Mucosa of rectum (tissue), 2 donors: Measurements from ENCODE around the gene PEA15.

Experiments
- H3K27ac ChIP-seq, 2 donors: one replicate each; pipeline ENCODE4 v1.7.0; 2013; ENCODE audit warnings: inconsistent platforms in 2 of 2, low read depth in 2 of 2, low read length in 2 of 2
- H3K27me3 ChIP-seq, 2 donors: one replicate each; pipeline ENCODE4 v1.7.0; 2013; ENCODE audit warnings: low read length in 2 of 2; ENCODE audit not compliant: control insufficient read depth in 2 of 2, insufficient read depth in 2 of 2
- H3K36me3 ChIP-seq, 2 donors: one replicate each; pipeline ENCODE4 v1.7.0; 2013; ENCODE audit warnings: low read length in 2 of 2; ENCODE audit not compliant: control insufficient read depth in 2 of 2, insufficient read depth in 2 of 2
- H3K4me1 ChIP-seq, 2 donors: one replicate each; pipeline ENCODE4 v1.7.0; 2013; ENCODE audit warnings: low read length in 2 of 2, mild to moderate bottlenecking in 1 of 2; ENCODE audit not compliant: control insufficient read depth in 2 of 2, insufficient read depth in 2 of 2
- H3K4me3 ChIP-seq, 2 donors: one replicate each; pipeline ENCODE4 v1.7.0; 2013; ENCODE audit warnings: low read length in 2 of 2
- H3K9ac ChIP-seq, 2 donors: one replicate each; pipeline ENCODE4 v1.7.0; 2013; ENCODE audit warnings: low read length in 2 of 2, low read depth in 1 of 2, mild to moderate bottlenecking in 1 of 2
- H3K9me3 ChIP-seq, 2 donors: one replicate each; pipeline ENCODE4 v1.7.0; 2013; ENCODE audit warnings: low read length in 2 of 2; ENCODE audit not compliant: control insufficient read depth in 2 of 2
- donor health status: healthy.
- donor health status: Normal muscosa, but diverticular disease.

PEA15 gene

GRCh38 chr1:160219062-160219929 is 14.1 kb downstream of the PEA15 start:
- Histone ChIP-seq H3K9me3 (no peaks in the 10 kb centered on the region), H3K27ac (peak overlapping the region in 1 of 2 donors; percentile 33), H3K9ac (no peak overlapping the region), H3K36me3 (peaks cover 79 to 80% of the 10 kb centered on the region in 2 donors), H3K4me3 (no peak overlapping the region), H3K4me1 (peaks cover 18 to 22% of the 10 kb centered on the region in 2 donors), H3K27me3 (no peaks in the 10 kb centered on the region)

- Histone ChIP-seq H3K36me3 (peaks cover 84 to 85% of the 10 kb centered on the region in 2 donors), H3K27me3 (no peaks in the 10 kb centered on the region), H3K9me3 (no peaks in the 10 kb centered on the region), H3K9ac (no peak overlapping the region), H3K4me1 (peaks cover 15 to 18% of the 10 kb centered on the region in 2 donors), H3K27ac (no peak overlapping the region), H3K4me3 (no peak overlapping the region)
Observed at GRCh38 chr1:160220301-160220700, 15.1 kb downstream of the PEA15 start.

- Histone ChIP-seq H3K36me3 (peaks cover 83 to 85% of the 10 kb centered on the region in 2 donors), H3K4me3 (no peak overlapping the region), H3K27ac (no peak overlapping the region), H3K9me3 (no peaks in the 10 kb centered on the region), H3K4me1 (peaks cover 15 to 18% of the 10 kb centered on the region in 2 donors), H3K27me3 (no peaks in the 10 kb centered on the region), H3K9ac (no peak overlapping the region)
Observed at GRCh38 chr1:160221089-160221488, 15.9 kb downstream of the PEA15 start.

DNA sequence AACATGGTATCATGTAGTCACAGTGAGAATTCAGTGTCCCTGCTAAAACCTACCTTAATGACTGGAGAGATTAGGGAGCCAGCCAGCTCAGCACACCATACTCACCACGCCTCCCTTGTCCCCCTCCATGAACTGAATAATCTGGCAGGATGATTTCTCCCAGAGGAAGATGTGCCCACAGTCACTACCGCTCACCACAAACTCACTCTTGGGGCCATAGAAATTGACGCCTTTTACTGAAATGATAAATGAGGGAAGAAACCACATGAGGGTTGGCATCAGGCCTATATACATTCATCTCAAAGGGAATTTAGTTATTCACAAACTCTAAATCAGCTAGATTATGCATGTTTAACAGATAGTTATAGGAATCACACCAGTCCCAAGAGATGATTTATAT is 17.4 kb downstream of the PEA15 start:
- H3K4me3 ChIP-seq: no peak overlapping the region
- H3K9me3 ChIP-seq: no peaks in the 10 kb centered on the region
- no peak overlapping the region for H3K9ac ChIP-seq
- H3K27ac ChIP-seq: no peak overlapping the region
- peaks cover 88 to 89% of the 10 kb centered on the region in 2 donors for H3K36me3 ChIP-seq
- no peaks in the 10 kb centered on the region for H3K27me3 ChIP-seq
- H3K4me1 ChIP-seq: peaks cover 10 to 13% of the 10 kb centered on the region in 2 donors

- Histone ChIP-seq H3K27ac (no peak overlapping the region), H3K27me3 (no peaks in the 10 kb centered on the region), H3K4me1 (no peaks in the 10 kb centered on the region), H3K9me3 (no peaks in the 10 kb centered on the region), H3K36me3 (peaks cover 78 to 90% of the 10 kb centered on the region in 2 donors), H3K9ac (no peak overlapping the region), H3K4me3 (no peak overlapping the region)
Observed at GRCh38 chr1:160224606-160225005, 19.4 kb downstream of the PEA15 start.

DNA sequence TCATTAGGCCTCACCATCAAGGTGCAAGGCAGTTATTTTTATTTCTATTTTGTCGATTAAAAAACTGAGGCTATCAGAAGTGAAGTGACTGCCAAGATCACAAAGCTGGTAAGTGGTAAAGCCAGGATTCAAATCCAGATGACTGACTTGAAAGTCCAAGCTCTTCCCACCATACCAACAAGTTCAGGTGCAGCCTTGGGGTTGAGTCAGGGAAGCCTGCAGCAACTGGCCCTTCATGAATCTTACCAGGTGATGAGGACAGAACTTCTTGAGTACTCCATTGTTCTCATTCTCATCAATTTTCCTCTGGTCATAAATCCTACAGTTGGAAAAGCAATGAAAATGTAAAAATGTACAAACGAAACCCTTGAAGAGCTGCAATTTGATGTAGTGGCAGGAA is 20.2 kb downstream of the PEA15 start:
- peaks cover 78 to 90% of the 10 kb centered on the region in 2 donors for H3K36me3 ChIP-seq

GRCh38 chr1:160226623-160227022 is 21.4 kb downstream of the PEA15 start:
- no peaks in the 10 kb centered on the region for H3K4me1 ChIP-seq
- no peak overlapping the region for H3K9ac ChIP-seq
- no peak overlapping the region for H3K27ac ChIP-seq
- H3K9me3 ChIP-seq: no peaks in the 10 kb centered on the region
- H3K4me3 ChIP-seq: no peak overlapping the region
- peaks cover 81 to 90% of the 10 kb centered on the region in 2 donors for H3K36me3 ChIP-seq
- H3K27me3 ChIP-seq: no peaks in the 10 kb centered on the region

More for the DNA sequence above, 20.2 kb downstream of the PEA15 start:
- Histone ChIP-seq H3K27me3 (no peaks in the 10 kb centered on the region), H3K27ac (no peak overlapping the region), H3K9me3 (no peaks in the 10 kb centered on the region), H3K4me1 (no peaks in the 10 kb centered on the region), H3K4me3 (no peak overlapping the region), H3K9ac (no peak overlapping the region)

- H3K27ac ChIP-seq: no peak overlapping the region
- no peak overlapping the region for H3K4me3 ChIP-seq
- H3K4me1 ChIP-seq: no peaks in the 10 kb centered on the region
- no peaks in the 10 kb centered on the region for H3K9me3 ChIP-seq
- H3K36me3 ChIP-seq: peaks cover 81 to 90% of the 10 kb centered on the region in 2 donors
- no peak overlapping the region for H3K9ac ChIP-seq
- no peaks in the 10 kb centered on the region for H3K27me3 ChIP-seq
Observed at GRCh38 chr1:160227034-160227433, 21.9 kb downstream of the PEA15 start.

DNA sequence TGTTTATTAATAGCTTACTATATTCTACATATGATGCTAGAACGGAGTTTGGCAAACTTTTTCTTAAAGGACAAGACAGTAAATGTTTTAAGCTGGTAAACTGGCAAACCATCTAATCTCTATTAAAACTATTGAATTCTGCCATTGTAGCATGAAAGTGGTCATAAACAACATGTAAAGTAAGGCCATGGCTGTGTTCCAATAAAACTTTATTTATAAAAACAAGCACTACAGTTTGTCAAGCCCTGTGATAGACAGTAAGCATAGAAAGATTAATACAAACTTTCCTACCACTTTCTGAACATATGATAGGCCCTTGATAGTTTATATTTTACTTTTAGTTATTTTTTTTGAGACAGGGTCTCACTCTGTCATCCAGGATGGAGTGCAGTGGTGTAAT is 22.4 kb downstream of the PEA15 start:
- Histone ChIP-seq H3K4me3 (no peak overlapping the region), H3K9ac (no peak overlapping the region), H3K9me3 (no peaks in the 10 kb centered on the region), H3K27ac (no peak overlapping the region), H3K27me3 (no peaks in the 10 kb centered on the region), H3K36me3 (peaks cover 77 to 84% of the 10 kb centered on the region in 2 donors), H3K4me1 (no peaks in the 10 kb centered on the region)

GRCh38 chr1:160228431-160228830 is 23.2 kb downstream of the PEA15 start:
- no peaks in the 10 kb centered on the region for H3K4me1 ChIP-seq
- no peak overlapping the region for H3K4me3 ChIP-seq
- H3K9me3 ChIP-seq: no peaks in the 10 kb centered on the region
- peaks cover 69 to 78% of the 10 kb centered on the region in 2 donors for H3K36me3 ChIP-seq
- no peaks in the 10 kb centered on the region for H3K27me3 ChIP-seq
- no peak overlapping the region for H3K27ac ChIP-seq
- H3K9ac ChIP-seq: no peak overlapping the region
